Stimulated activated naive CD4-positive, alpha-beta T cell (primary cell): Measurements from ENCODE around the gene KLF1.
"Not testable (repeated sequence)": the region's sequence is repeated elsewhere in the genome, so short reads cannot be mapped to it uniquely, and the experiment has no call there.

Experiments used
- DNase-seq, 6 experiments: peaks; one replicate each; lab custom pipeline; 2025; lab: John Stamatoyannopoulos, UW

Gene KLF1

GRCh38 chr19:12890787-12891552 is 4.0 kb upstream of the KLF1 start, which contains the start of gene GCDH:
Gene GCDH, plus strand, starts transcription at chr19:12891160. Its CDS starts 145 bp downstream, at chr19:12891305.
- DNase-seq = peak; percentile 92 to 97 (median 96)

- DNase-seq = not testable (repeated sequence)
These were observed 3.3 kb upstream of the KLF1 start for GRCh38 chr19:12890299-12890786.

- DNase-seq = no peak
These were observed 1.1 kb upstream of the KLF1 start for GRCh38 chr19:12888006-12888603.

- no peak for DNase-seq
These were observed 391 bp downstream of the KLF1 start for GRCh38 chr19:12886651-12886968.

- no peak for DNase-seq
These were observed 1.0 kb downstream of the KLF1 start for GRCh38 chr19:12885749-12886650.

- peak; percentile 75 to 90 (median 85) for DNase-seq
These were observed 1.9 kb downstream of the KLF1 start for GRCh38 chr19:12884926-12885748.

- no peak for DNase-seq
These were observed 2.4 kb downstream of the KLF1 start for GRCh38 chr19:12884627-12884925.

GRCh38 chr19:12884202-12884601 is 2.8 kb downstream of the KLF1 start:
- DNase-seq = no peak

GRCh38 chr19:12882589-12882988 is 4.4 kb downstream of the KLF1 start:
- DNase-seq = no peak

GRCh38 chr19:12881172-12881808 is 5.7 kb downstream of the KLF1 start, which contains the start of gene DNASE2:
Gene DNASE2, minus strand, starts transcription at chr19:12881449. Its CDS starts 74 bp downstream, at chr19:12881375.
- DNase-seq = peak; percentile 70 to 88 (median 78)

GRCh38 chr19:12880551-12881171 is 6.3 kb downstream of the KLF1 start:
- no peak for DNase-seq

- no peak for DNase-seq
These were observed 11.9 kb downstream of the KLF1 start for GRCh38 chr19:12875086-12875485.

- DNase-seq = no peak
These were observed 12.9 kb downstream of the KLF1 start for GRCh38 chr19:12873891-12874745.

- DNase-seq = peak; percentile 31 to 73 (median 54)
These were observed 13.8 kb downstream of the KLF1 start for GRCh38 chr19:12872941-12873890.

- DNase-seq = no peak
These were observed 14.7 kb downstream of the KLF1 start for GRCh38 chr19:12872255-12872654.

- DNase-seq = no peak
These were observed 15.3 kb downstream of the KLF1 start for GRCh38 chr19:12871681-12872080.

GRCh38 chr19:12868540-12869112 is 18.4 kb downstream of the KLF1 start:
- peak in 1 of 6 experiments; percentile 6 for DNase-seq
